SK-N-MC (cell line): ENCODE data around the gene MAFB.

Experiments used
- EZH2 ChIP-seq: fragments of 200-600 bp; sonication (generic); IDR thresholded peaks from one replicate; pipeline ENCODE4 v1.6.1; 2017; ENCODE audit warnings: antibody characterized with exemption
- FOXP2 ChIP-seq: optimal IDR thresholded peaks from 2 replicates; pipeline ENCODE3; 2011; ENCODE audit warnings: mild to moderate bottlenecking, moderate library complexity; ENCODE audit not compliant: insufficient read depth; ENCODE audit errors: extremely low read length, control extremely low read depth
- POLR2AphosphoS5 ChIP-seq: IDR thresholded peaks from 2 replicates; pipeline ENCODE4 v1.6.1; 2012; ENCODE audit warnings: mild to moderate bottlenecking, low read depth, low read length, borderline replicate concordance

DNA sequence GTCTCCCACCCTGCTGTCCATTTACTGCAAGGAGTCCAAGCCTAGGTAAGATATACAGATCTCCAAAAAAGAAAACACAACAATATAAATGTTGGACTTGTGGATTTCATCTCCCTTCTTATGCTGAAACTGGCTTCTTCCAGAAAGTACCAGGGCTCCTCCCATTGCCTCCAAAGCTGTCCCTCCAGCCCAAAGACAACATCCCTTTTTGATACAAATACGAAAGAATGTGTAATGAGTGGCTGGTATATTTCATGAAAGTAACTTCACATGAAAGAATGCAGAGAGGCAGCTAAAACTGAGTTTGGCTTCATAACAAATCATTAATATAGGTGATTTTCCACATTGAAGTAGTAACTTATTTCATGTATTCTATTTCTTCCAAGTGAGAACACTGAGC is 7.9 kb downstream of the MAFB start:
- TF ChIP-seq POLR2AphosphoS5 (no peak), EZH2 (no peak), FOXP2 (no peak)
